Peyer's patch (tissue), 4 donors: ENCODE results near the gene MYBBP1A. TPM values are rescaled to one million over a fixed set of nuclear protein-coding genes. Genes with fewer than 3 reads are reported as not detected.
"Not testable (repeated sequence)": the region's sequence is repeated elsewhere in the genome, so short reads cannot be mapped to it uniquely, and the experiment has no call there.

Experiments
- DNase-seq, 3 donors: peaks; one replicate each; pipeline ENCODE4 v3.0.0-alpha.2; 2017 to 2019
- H3K27ac ChIP-seq, 4 donors: fragments of 200-600 bp; sonication (generic); one replicate each; pipeline ENCODE4 v1.5.1; 2016 to 2019
- H3K27me3 ChIP-seq, 2 donors: fragments of 200-600 bp; sonication (generic); one replicate each; pipeline ENCODE4 v1.5.1; 2019
- H3K36me3 ChIP-seq, 3 donors: fragments of 200-600 bp; sonication (generic); one replicate each; pipeline ENCODE4 v1.5.1; 2016 to 2019
- H3K4me1 ChIP-seq, 4 donors: fragments of 200-600 bp; sonication (generic); one replicate each; pipeline ENCODE4 v1.5.1; 2016 to 2019
- H3K4me3 ChIP-seq, 4 donors: fragments of 200-600 bp; sonication (generic); 1 replicate in 3 of 4; 2 replicates in 1 of 4; pipeline ENCODE4 v1.5.1; 2016 to 2019; ENCODE audit warnings: mild to moderate bottlenecking in 1 of 4
- H3K9me3 ChIP-seq, 4 donors: fragments of 200-600 bp; sonication (generic); one replicate each; pipeline ENCODE4 v1.5.1; 2016 to 2019; ENCODE audit warnings: mild to moderate bottlenecking in 1 of 4
- CTCF ChIP-seq, 6 experiments: fragments of 450-650 bp in 4 of 6; fragments of 200-600 bp in 2 of 6; sonication (generic) in 1 of 6; IDR thresholded peaks; one replicate each; pipeline ENCODE4 v1.5.1; 2017 to 2019; ENCODE audit warnings: antibody characterized with exemption in 6 of 6, mild to moderate bottlenecking in 3 of 6, moderate library complexity in 1 of 6
- POLR2A ChIP-seq, 2 donors: fragments of 450-650 bp; IDR thresholded peaks; one replicate each; pipeline ENCODE4 v1.5.1; 2017; ENCODE audit warnings: antibody characterized with exemption in 2 of 2, mild to moderate bottlenecking in 2 of 2, moderate library complexity in 2 of 2
- total RNA-seq, 4 donors: library from RNA; depleted of rRNA; stranded (reverse); fragments of >200 nt; gene quantifications; one replicate each; pipeline ENCODE4 v1.1.0, GENCODE V29; 2016

The MYBBP1A gene
- total RNA-seq, 4 donors from 2014 or later, result 27.1 to 244 (median 91.2) TPM

GRCh38 chr17:4590981-4591453 lies 35.8 kb upstream of the MYBBP1A start:
- peaks cover 0 to 8% (median 0%) of the 10 kb centered on the region in 4 donors for H3K4me1 ChIP-seq
- H3K27me3 ChIP-seq, result no peaks in the 10 kb centered on the region
- no peaks in the 10 kb centered on the region for H3K36me3 ChIP-seq
- H3K27ac ChIP-seq, result no peak overlapping the region
- DNase-seq, result no peak
- H3K4me3 ChIP-seq, result no peak overlapping the region
- TF ChIP-seq POLR2A (IDR thresholded peaks at IDR 0.05) (no peak), CTCF (IDR thresholded peaks at IDR 0.05) (no peak)
- H3K9me3 ChIP-seq, result no peaks in the 10 kb centered on the region

- not testable (repeated sequence) for H3K4me1 ChIP-seq, H3K27ac ChIP-seq, H3K27me3 ChIP-seq, DNase-seq, H3K9me3 ChIP-seq, H3K4me3 ChIP-seq, H3K36me3 ChIP-seq
These were observed 34.9 kb upstream of the MYBBP1A start for GRCh38 chr17:4590042-4590441.

GRCh38 chr17:4588898-4589625 lies 33.9 kb upstream of the MYBBP1A start:
- Histone ChIP-seq H3K9me3 (no peaks in the 10 kb centered on the region), H3K36me3 (no peaks in the 10 kb centered on the region), H3K4me1 (peaks cover 0 to 12% (median 5%) of the 10 kb centered on the region in 4 donors), H3K27ac (no peak overlapping the region), H3K27me3 (peaks cover 0 to 6% of the 10 kb centered on the region in 2 donors), H3K4me3 (no peak overlapping the region)
- no peak for DNase-seq
- TF ChIP-seq POLR2A (IDR thresholded peaks at IDR 0.05) (no peak), CTCF (IDR thresholded peaks at IDR 0.05) (no peak)

GRCh38 chr17:4588391-4588790 lies 33.2 kb upstream of the MYBBP1A start:
- Histone ChIP-seq H3K4me3 (no peak overlapping the region), H3K27ac (no peak overlapping the region), H3K9me3 (no peaks in the 10 kb centered on the region), H3K27me3 (peaks cover 0 to 7% of the 10 kb centered on the region in 2 donors), H3K4me1 (peaks cover 0 to 18% (median 7%) of the 10 kb centered on the region in 4 donors), H3K36me3 (no peaks in the 10 kb centered on the region)
- DNase-seq, result no peak
- TF ChIP-seq CTCF (IDR thresholded peaks at IDR 0.05) (no peak), POLR2A (IDR thresholded peaks at IDR 0.05) (no peak)

GRCh38 chr17:4587803-4588202 lies 32.6 kb upstream of the MYBBP1A start:
- no peaks in the 10 kb centered on the region for H3K36me3 ChIP-seq
- no peak overlapping the region for H3K27ac ChIP-seq
- no peaks in the 10 kb centered on the region for H3K9me3 ChIP-seq
- no peak for DNase-seq
- H3K4me3 ChIP-seq, result no peak overlapping the region
- peaks cover 0 to 18% (median 7%) of the 10 kb centered on the region in 4 donors for H3K4me1 ChIP-seq
- H3K27me3 ChIP-seq, result peaks cover 0 to 7% of the 10 kb centered on the region in 2 donors
- no peak for TF ChIP-seq CTCF (IDR thresholded peaks at IDR 0.05)
- TF ChIP-seq POLR2A (IDR thresholded peaks at IDR 0.05), result no peak

- Histone ChIP-seq H3K27ac (no peak overlapping the region), H3K4me1 (peaks cover 0 to 18% (median 7%) of the 10 kb centered on the region in 4 donors), H3K9me3 (no peaks in the 10 kb centered on the region), H3K4me3 (no peak overlapping the region), H3K27me3 (peaks cover 0 to 7% of the 10 kb centered on the region in 2 donors), H3K36me3 (no peaks in the 10 kb centered on the region)
- no peak for TF ChIP-seq CTCF (IDR thresholded peaks at IDR 0.05)
- no peak for TF ChIP-seq POLR2A (IDR thresholded peaks at IDR 0.05)
- DNase-seq, result no peak
These were observed 32.0 kb upstream of the MYBBP1A start for GRCh38 chr17:4587195-4587594.
